ENCODE measurements around the gene CYB5R3. TPM values are rescaled to one million over a fixed set of nuclear protein-coding genes. Genes with fewer than 3 reads are reported as not detected.
"Not testable (repeated sequence)": the region's sequence is repeated elsewhere in the genome, so short reads cannot be mapped to it uniquely, and the experiment has no call there.

Gene CYB5R3
- polyA plus RNA-seq, 12 donors, result 121 to 206 (median 145) TPM; not detected in 1

- no peak for DNase-seq
Measured at GRCh38 chr22:42627981-42628380, 21.2 kb downstream of the CYB5R3 start.

GRCh38 chr22:42626951-42627625, 22.1 kb downstream of the CYB5R3 start:
- no peak for DNase-seq

GRCh38 chr22:42626431-42626830, 22.8 kb downstream of the CYB5R3 start:
- no peak for DNase-seq

GRCh38 chr22:42625416-42625815, 23.8 kb downstream of the CYB5R3 start:
- DNase-seq, result no peak

- DNase-seq, result no peak
Measured at GRCh38 chr22:42624551-42625106, 24.6 kb downstream of the CYB5R3 start.

- no peak for DNase-seq
Measured at GRCh38 chr22:42623756-42624441, 25.3 kb downstream of the CYB5R3 start.

GRCh38 chr22:42623301-42623751, 25.9 kb downstream of the CYB5R3 start:
- DNase-seq, result no peak

GRCh38 chr22:42622061-42622710, 27.0 kb downstream of the CYB5R3 start:
- no peak for DNase-seq

- DNase-seq, result peak; percentile 51
Measured at GRCh38 chr22:42621505-42622002, 27.6 kb downstream of the CYB5R3 start.

GRCh38 chr22:42620084-42620483, 29.1 kb downstream of the CYB5R3 start:
- no peak for DNase-seq

GRCh38 chr22:42619261-42620063, 29.7 kb downstream of the CYB5R3 start:
- DNase-seq, result no peak

GRCh38 chr22:42617155-42617983, 31.8 kb downstream of the CYB5R3 start:
- DNase-seq, result no peak

GRCh38 chr22:42615860-42616175, 33.4 kb downstream of the CYB5R3 start:
- not testable (repeated sequence) for DNase-seq

GRCh38 chr22:42615092-42615859, 33.9 kb downstream of the CYB5R3 start:
- peak; percentile 96 for DNase-seq

- peak; percentile 99 for DNase-seq
Measured at GRCh38 chr22:42614312-42615091, 34.7 kb downstream of the CYB5R3 start, which contains the start of gene POLDIP3. Gene POLDIP3 (minus strand): TSS chr22:42614883. CDS start chr22:42614857, 26 bp downstream.

- DNase-seq, result no peak
Measured at GRCh38 chr22:42613872-42614301, 35.3 kb downstream of the CYB5R3 start.

GRCh38 chr22:42612336-42612735, 36.9 kb downstream of the CYB5R3 start:
- DNase-seq, result no peak

- DNase-seq, result no peak
Measured at GRCh38 chr22:42611051-42611450, 38.1 kb downstream of the CYB5R3 start.

- DNase-seq, result no peak
Measured at GRCh38 chr22:42610186-42610585, 39.0 kb downstream of the CYB5R3 start.

Measured in muscle of arm (tissue), 12 donors.